Endodermal cell (in vitro differentiated cells): ENCODE measurements around the gene CMIP. TPM values are rescaled to one million over a fixed set of nuclear protein-coding genes. Genes with fewer than 3 reads are reported as not detected.
A peak's percentile ranks its signal among the peaks of the same experiment; 100 is the strongest.

Experiments used
- DNase-seq: peaks from one replicate; pipeline ENCODE4 v3.0.0-alpha.2; 2017
- H3K27ac ChIP-seq: 2 replicates; pipeline ENCODE4 v1.5.1; 2013; ENCODE audit warnings: mild to moderate bottlenecking, low read depth, low read length, moderate library complexity
- H3K27me3 ChIP-seq: 2 replicates; pipeline ENCODE4 v1.6.1; 2013; ENCODE audit warnings: mild to moderate bottlenecking, low read length, moderate library complexity; ENCODE audit not compliant: insufficient read depth, control insufficient read depth, poor library complexity, severe bottlenecking
- H3K36me3 ChIP-seq: 2 replicates; pipeline ENCODE4 v1.7.0; 2013; ENCODE audit warnings: mild to moderate bottlenecking, low read length, moderate library complexity; ENCODE audit not compliant: control insufficient read depth, insufficient read depth
- H3K4me1 ChIP-seq: one replicate; pipeline ENCODE4 v1.7.0; 2013; ENCODE audit warnings: low read length; ENCODE audit not compliant: control insufficient read depth, insufficient read depth
- H3K4me3 ChIP-seq: 2 replicates; pipeline ENCODE4 v1.5.1; 2013; ENCODE audit warnings: mild to moderate bottlenecking, low read length, moderate library complexity
- H3K9ac ChIP-seq: 2 replicates; pipeline ENCODE4 v1.6.1; 2013; ENCODE audit warnings: mild to moderate bottlenecking, low read length, moderate library complexity; ENCODE audit not compliant: poor library complexity, severe bottlenecking; ENCODE audit errors: extremely low read depth
- H3K9me3 ChIP-seq: 2 replicates; pipeline ENCODE4 v1.6.1; 2013; ENCODE audit warnings: mild to moderate bottlenecking, low read length, moderate library complexity; ENCODE audit not compliant: control insufficient read depth
- H3K27ac Mint-ChIP-seq: 2 replicates; pipeline ENCODE4 v1.8.0; 2020; ENCODE audit warnings: mixed read lengths
- H3K27me3 Mint-ChIP-seq: 2 replicates; pipeline ENCODE4 v1.8.0; 2021; ENCODE audit warnings: mild to moderate bottlenecking, mixed read lengths; ENCODE audit not compliant: insufficient read depth
- H3K36me3 Mint-ChIP-seq: 2 replicates; pipeline ENCODE4 v1.8.0; 2020; ENCODE audit warnings: low read depth, mixed read lengths
- H3K4me1 Mint-ChIP-seq: 2 replicates; pipeline ENCODE4 v1.8.0; 2020; ENCODE audit warnings: mixed read lengths
- H3K4me3 Mint-ChIP-seq: 2 replicates; pipeline ENCODE4 v1.8.0; 2020; ENCODE audit warnings: mild to moderate bottlenecking, moderate library complexity, mixed read lengths
- H3K9me3 Mint-ChIP-seq: 2 replicates; pipeline ENCODE4 v1.8.0; 2020; ENCODE audit warnings: mild to moderate bottlenecking, mixed read lengths
- CTCF ChIP-seq: fragments of 200-600 bp; sonication (generic); conservative IDR thresholded peaks from 2 replicates; pipeline ENCODE4 v1.5.0; 2021; ENCODE audit warnings: antibody characterized with exemption, mild to moderate bottlenecking
- WGBS, 2 experiments: methylation state at CpG; one replicate each; pipeline versions ENCODE4 v1.1.5 to v1.1.7; 2013; ENCODE audit warnings: missing lambda C conversion rate in 2 of 2, mixed read lengths in 1 of 2; ENCODE audit not compliant: insufficient coverage in 1 of 2, insufficient read length in 1 of 2; 5-methylcytosine and 5-hydroxymethylcytosine counted together
- total RNA-seq, 2 donors: library from RNA; stranded (reverse); fragmentation: NEBNext Ultra II Directional in 1 of 2; extraction: Animal tissue kit (Norgen Biotek cat#: 25700) in 1 of 2; gene quantifications; 2 replicates in 1 of 2; 3 replicates in 1 of 2; pipeline ENCODE4 v1.2.1, GENCODE V29; 2021

CMIP gene
- total RNA-seq, 2 donors from 2014 or later: 64.0 to 64.7 TPM

- H3K4me3 Mint-ChIP-seq: no peak overlapping the region
- peaks cover 4% of the 10 kb centered on the region for H3K27me3 Mint-ChIP-seq
- Histone ChIP-seq H3K9ac (no peak overlapping the region), H3K27me3 (no peaks in the 10 kb centered on the region), H3K27ac (no peak overlapping the region), H3K4me1 (no peaks in the 10 kb centered on the region), H3K36me3 (no peaks in the 10 kb centered on the region), H3K9me3 (no peaks in the 10 kb centered on the region), H3K4me3 (no peak overlapping the region)
- H3K36me3 Mint-ChIP-seq: no peaks in the 10 kb centered on the region
- TF ChIP-seq CTCF: no peak
- H3K9me3 Mint-ChIP-seq: no peaks in the 10 kb centered on the region
- 80 to 82% methylated on average over 4 of the region's 4 CpGs for WGBS, 2 experiments
- no peak overlapping the region for H3K27ac Mint-ChIP-seq
- H3K4me1 Mint-ChIP-seq: peaks cover 6% of the 10 kb centered on the region
- DNase-seq: no peak
These were observed 299.8 kb downstream of the CMIP start for GRCh38 chr16:81744385-81744784.

- Histone ChIP-seq H3K27ac (no peak overlapping the region), H3K9ac (no peak overlapping the region), H3K9me3 (no peaks in the 10 kb centered on the region), H3K36me3 (no peaks in the 10 kb centered on the region), H3K4me1 (no peaks in the 10 kb centered on the region), H3K4me3 (no peak overlapping the region), H3K27me3 (no peaks in the 10 kb centered on the region)
- Mint-ChIP-seq H3K4me3 (no peak overlapping the region), H3K36me3 (no peaks in the 10 kb centered on the region), H3K27me3 (peaks cover 4% of the 10 kb centered on the region), H3K9me3 (no peaks in the 10 kb centered on the region), H3K4me1 (peaks cover 6% of the 10 kb centered on the region), H3K27ac (no peak overlapping the region)
- TF ChIP-seq CTCF: no peak
- no peak for DNase-seq
- WGBS, 2 experiments: 85 to 95% methylated on average over 3 to 4 of the region's 4 CpGs
These were observed 300.3 kb downstream of the CMIP start for GRCh38 chr16:81744911-81745310.

GRCh38 chr16:81745704-81746558, 301.3 kb downstream of the CMIP start:
- Histone ChIP-seq H3K27ac (no peak overlapping the region), H3K4me3 (peak overlapping the region; percentile 67), H3K9ac (no peak overlapping the region), H3K27me3 (no peaks in the 10 kb centered on the region), H3K36me3 (no peaks in the 10 kb centered on the region), H3K9me3 (no peaks in the 10 kb centered on the region), H3K4me1 (no peaks in the 10 kb centered on the region)
- DNase-seq: peak; percentile 87
- peaks cover 6% of the 10 kb centered on the region for H3K4me1 Mint-ChIP-seq
- peak overlapping the region; percentile 69 for H3K27ac Mint-ChIP-seq
- no peak for TF ChIP-seq CTCF
- no peaks in the 10 kb centered on the region for H3K36me3 Mint-ChIP-seq
- peak overlapping the region; percentile 60 for H3K4me3 Mint-ChIP-seq
- no peaks in the 10 kb centered on the region for H3K9me3 Mint-ChIP-seq
- peaks cover 4% of the 10 kb centered on the region for H3K27me3 Mint-ChIP-seq
- 40 to 76% methylated on average over 10 to 33 of the region's 33 CpGs for WGBS, 2 experiments
